Measurements from ENCODE around the gene COG5.

- TF ChIP-seq EZH2 (IDR thresholded peaks at IDR 0.05; ENCODE audit: borderline replicate concordance, low read length) (no peak), CTCF (IDR thresholded peaks at IDR 0.05; ENCODE audit: low read length) (no peak)
Measured at GRCh38 chr7:107190090-107190489, 373.6 kb downstream of the COG5 start.
